Kidney (tissue), 14 donors: ENCODE results near the gene NLGN1. TPM values are rescaled to one million over a fixed set of nuclear protein-coding genes. Genes with fewer than 3 reads are reported as not detected.

Experiments used
- DNase-seq, 5 donors: peaks; one replicate each; pipeline ENCODE4 v3.0.0-alpha.2; 2013 to 2020
- FAIRE-seq: peaks from 2 replicates; lab custom pipeline; 2012; peaks lifted over from hg19 to GRCh38; lab: Jason Lieb, UNC
- H3K27ac ChIP-seq, 2 donors: one replicate each; pipeline ENCODE4 v1.7.0; 2013; ENCODE audit warnings: low read depth in 2 of 2, low read length in 2 of 2, inconsistent platforms in 1 of 2
- H3K27me3 ChIP-seq: one replicate; pipeline ENCODE4 v1.7.1; 2013; ENCODE audit warnings: low read length, inconsistent platforms; ENCODE audit not compliant: control insufficient read depth, insufficient read depth
- H3K36me3 ChIP-seq, 3 donors: one replicate each; pipeline versions ENCODE4 v1.7.0 to v1.7.1; 2013; ENCODE audit warnings: low read length in 3 of 3, control low read depth in 1 of 3, inconsistent platforms in 1 of 3; ENCODE audit not compliant: insufficient read depth in 3 of 3, control insufficient read depth in 2 of 3
- H3K4me1 ChIP-seq, 3 donors: one replicate each; pipeline versions ENCODE4 v1.7.0 to v1.7.1; 2013; ENCODE audit warnings: low read length in 3 of 3, inconsistent platforms in 1 of 3, low read depth in 1 of 3; ENCODE audit not compliant: control insufficient read depth in 2 of 3, insufficient read depth in 2 of 3
- H3K4me3 ChIP-seq, 3 donors: one replicate each; pipeline versions ENCODE4 v1.7.0 to v1.8.1; 2013; ENCODE audit warnings: low read length in 3 of 3, control low read depth in 1 of 3, inconsistent platforms in 1 of 3
- H3K9ac ChIP-seq, 3 donors: one replicate each; pipeline versions ENCODE4 v1.7.0 to v1.7.1; 2013; ENCODE audit warnings: low read length in 3 of 3, control low read depth in 1 of 3, inconsistent platforms in 1 of 3
- H3K9me3 ChIP-seq, 3 donors: one replicate each; pipeline versions ENCODE4 v1.7.0 to v1.7.1; 2013; ENCODE audit warnings: low read length in 3 of 3, control low read depth in 1 of 3, inconsistent platforms in 1 of 3; ENCODE audit not compliant: control insufficient read depth in 2 of 3, insufficient read depth in 1 of 3
- CTCF ChIP-seq: IDR thresholded peaks from 3 replicates; pipeline ENCODE4 v1.5.1; 2012; ENCODE audit warnings: mild to moderate bottlenecking, moderate library complexity, borderline replicate concordance; ENCODE audit not compliant: insufficient read depth; ENCODE audit errors: extremely low read depth
- intact Hi-C: fragments of 100-400 bp; cut with DNase I; formaldehyde crosslinking; loops from one replicate; pipeline ENCODE4 v1.11.1; 2022
- polyA plus RNA-seq: library from polyadenylated mRNA; stranded (reverse); fragments of 350-450 nt; fragmentation: Illumina TruSeq; extraction: RNeasy Lipid Tissue Mini Kit (QIAGEN cat#74804); gene quantifications from one replicate; pipeline ENCODE4 v1.2.3, GENCODE V29; 2014; ENCODE audit warnings: low read depth, low replicate concordance; ENCODE audit not compliant: insufficient read depth
- total RNA-seq: library from RNA; stranded (reverse); fragmentation: NEBNext Ultra II Directional; extraction: Animal tissue kit (Norgen Biotek cat#: 25700); gene quantifications from one replicate; pipeline ENCODE4 v1.2.1, GENCODE V29; 2021
- donor health status: control.
- donor health status: control.
- donor health status: control.
- donor health status: control.
- donor health status: control.
- donor health status: DM: yes; HTN: yes; CAD: no.
- donor health status: Normal renal cell carcinoma (clear cell type).

Gene NLGN1
- total and polyA plus RNA-seq, 2 donors from 2014 or later: 0.49 to 19.4 TPM

GRCh38 chr3:174280186-174280585, 882.6 kb downstream of the NLGN1 start:
- no peaks in the 10 kb centered on the region for H3K27me3 ChIP-seq
- intact Hi-C loops: no loop called here
- no peak overlapping the region for H3K9ac ChIP-seq

GRCh38 chr3:174285242-174285864, 887.8 kb downstream of the NLGN1 start:
- Histone ChIP-seq H3K9ac (no peak overlapping the region), H3K27me3 (no peaks in the 10 kb centered on the region), H3K36me3 (no peaks in the 10 kb centered on the region), H3K4me3 (no peak overlapping the region), H3K9me3 (no peaks in the 10 kb centered on the region), H3K4me1 (no peaks in the 10 kb centered on the region), H3K27ac (no peak overlapping the region)
- no peak for DNase-seq
- intact Hi-C loops: no loop called here
- no peak for FAIRE-seq
- TF ChIP-seq CTCF: no peak

More at GRCh38 chr3:174280186-174280585, 882.6 kb downstream of the NLGN1 start:
- TF ChIP-seq CTCF: no peak
- FAIRE-seq: no peak
- no peaks in the 10 kb centered on the region for H3K36me3 ChIP-seq
- H3K27ac ChIP-seq: no peak overlapping the region
- no peak for DNase-seq
- H3K4me3 ChIP-seq: no peak overlapping the region
- no peaks in the 10 kb centered on the region for H3K9me3 ChIP-seq
- H3K4me1 ChIP-seq: no peaks in the 10 kb centered on the region

- Histone ChIP-seq H3K9ac (no peak overlapping the region), H3K4me3 (no peak overlapping the region), H3K27me3 (no peaks in the 10 kb centered on the region), H3K4me1 (no peaks in the 10 kb centered on the region), H3K36me3 (no peaks in the 10 kb centered on the region), H3K27ac (no peak overlapping the region), H3K9me3 (no peaks in the 10 kb centered on the region)
- intact Hi-C loops: no loop called here
- FAIRE-seq (no peak), DNase-seq (no peak)
- TF ChIP-seq CTCF: no peak
Measured at GRCh38 chr3:174287705-174288104, 890.2 kb downstream of the NLGN1 start.

GRCh38 chr3:174294616-174295015, 897.1 kb downstream of the NLGN1 start:
- Histone ChIP-seq H3K27ac (no peak overlapping the region), H3K4me3 (no peak overlapping the region), H3K27me3 (no peaks in the 10 kb centered on the region), H3K9ac (no peak overlapping the region), H3K4me1 (no peaks in the 10 kb centered on the region), H3K9me3 (no peaks in the 10 kb centered on the region), H3K36me3 (no peaks in the 10 kb centered on the region)
- intact Hi-C loops: no loop called here
- DNase-seq (no peak), FAIRE-seq (no peak)
- no peak for TF ChIP-seq CTCF
